H1 (cell line): ENCODE results near the gene DDX59. TPM values are rescaled to one million over a fixed set of nuclear protein-coding genes. Genes with fewer than 3 reads are reported as not detected.

Source experiments
- BCL11A ChIP-seq, 2 experiments: IDR thresholded peaks; one replicate each; pipeline ENCODE4 v1.6.1; 2011; ENCODE audit warnings: low read depth in 2 of 2, low read length in 2 of 2, mild to moderate bottlenecking in 2 of 2
- CREB1 ChIP-seq: IDR thresholded peaks from 2 replicates; pipeline ENCODE4 v1.6.1; 2012; ENCODE audit warnings: inconsistent platforms
- HDAC2 ChIP-seq, 2 experiments: fragments of 300-600 bp in 1 of 2; sonication (generic) in 1 of 2; IDR thresholded peaks; 2 replicates each; pipeline ENCODE4 v1.6.1; 2011 to 2012; ENCODE audit warnings: low read depth in 2 of 2, low read length in 2 of 2, mild to moderate bottlenecking in 2 of 2, moderate library complexity in 2 of 2, borderline replicate concordance in 1 of 2, inconsistent platforms in 1 of 2
- KDM1A ChIP-seq: fragments of 200-600, 300-600 bp; sonication (generic); IDR thresholded peaks from 2 replicates; pipeline ENCODE4 v1.7.1; 2016; ENCODE audit warnings: mild to moderate bottlenecking, low read length, borderline replicate concordance
- NRF1 ChIP-seq: IDR thresholded peaks from 2 replicates; pipeline ENCODE4 v1.6.1; 2011; ENCODE audit warnings: mild to moderate bottlenecking, low read depth, low read length, improper control_type of control experiment
- PHF8 ChIP-seq: fragments of 200-600 bp; sonication (generic); conservative IDR thresholded peaks from 2 replicates; pipeline ENCODE4 v1.7.1; 2012; ENCODE audit warnings: low read depth, mild to moderate bottlenecking, inconsistent platforms, low read length, moderate library complexity
- TBP ChIP-seq: IDR thresholded peaks from 2 replicates; pipeline ENCODE4 v1.6.1; 2011; ENCODE audit warnings: low read depth, low read length, improper control_type of control experiment
- polyA plus RNA-seq, 7 experiments: library from polyadenylated mRNA; depleted of rRNA in 3 of 7; stranded (reverse) in 5 of 7; unstranded in 2 of 7; fragments of >200 nt in 5 of 7; fragments of 200-250 nt in 2 of 7; gene quantifications; 1 replicate in 5 of 7; 2 replicates in 1 of 7; 4 replicates in 1 of 7; pipeline versions ENCODE4 v1.2.1 to v1.2.3, GENCODE V29; 2011 to 2013; ENCODE audit warnings: missing spikeins in 2 of 7, mixed read lengths in 2 of 7
- total RNA-seq: library from RNA; stranded (reverse); fragmentation: NEBNext Ultra II Directional; extraction: Animal tissue kit (Norgen Biotek cat#: 25700); gene quantifications from 2 replicates; pipeline ENCODE4 v1.2.1, GENCODE V29; 2021
- TF ChIP-seq, protein P1 (sequence below): fragments of 300-600 bp; sonication (generic); IDR thresholded peaks from 2 replicates; pipeline ENCODE4 v1.7.1; 2012; ENCODE audit warnings: low read length, moderate library complexity, mild to moderate bottlenecking, inconsistent platforms; ENCODE audit not compliant: insufficient replicate concordance
- TF ChIP-seq, protein P2 (sequence below): IDR thresholded peaks from 2 replicates; pipeline ENCODE4 v1.6.1; 2011; ENCODE audit warnings: low read depth, mild to moderate bottlenecking, low read length; ENCODE audit not compliant: insufficient read depth

Gene DDX59
- total and polyA plus RNA-seq, 2 of the 8 experiments (the other 6 are each of a cell fraction or from before 2014, with no cell fraction given) = 8.3 to 19.4 TPM

DNA sequence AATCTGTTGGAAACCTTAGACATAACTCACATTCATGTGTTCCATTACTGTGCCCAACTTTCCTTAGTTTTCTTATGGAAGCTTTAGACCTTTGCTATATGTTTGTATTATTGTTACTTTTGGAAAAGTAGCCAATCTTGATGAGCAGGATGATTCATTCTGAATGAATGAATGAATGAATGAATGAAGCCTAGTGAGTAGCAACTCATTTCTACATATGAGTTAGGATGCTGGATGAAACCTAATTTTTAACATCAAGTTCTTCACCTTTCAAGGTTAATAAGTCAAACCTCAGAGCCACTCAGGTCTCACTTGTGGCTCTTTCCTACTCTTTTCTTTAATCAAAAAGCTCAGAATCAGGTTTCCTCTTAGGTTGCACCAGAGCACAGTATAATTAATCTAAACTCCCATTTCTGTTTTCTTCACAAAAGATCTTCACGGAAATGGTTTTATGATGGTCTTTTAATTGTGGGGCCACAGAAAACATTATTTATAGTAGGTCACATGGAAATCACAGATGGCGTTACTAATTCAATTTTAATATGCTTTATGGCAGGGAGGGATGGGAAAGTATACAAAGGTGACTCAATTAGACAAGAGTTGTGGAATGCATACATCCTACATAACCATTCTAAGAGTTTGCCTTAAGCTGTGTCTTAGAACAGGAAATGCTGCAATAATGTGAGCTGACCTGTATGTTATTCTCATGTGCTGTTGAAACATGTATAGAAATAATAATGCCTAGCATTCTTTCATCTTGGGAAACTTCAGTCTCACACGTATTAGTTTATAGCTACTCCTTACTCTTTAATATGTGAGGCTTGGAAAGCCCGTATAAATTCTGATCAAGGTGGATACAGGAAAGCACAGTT lies 4.5 kb upstream of the DDX59 start (continued):
- TF ChIP-seq, protein P1, sequence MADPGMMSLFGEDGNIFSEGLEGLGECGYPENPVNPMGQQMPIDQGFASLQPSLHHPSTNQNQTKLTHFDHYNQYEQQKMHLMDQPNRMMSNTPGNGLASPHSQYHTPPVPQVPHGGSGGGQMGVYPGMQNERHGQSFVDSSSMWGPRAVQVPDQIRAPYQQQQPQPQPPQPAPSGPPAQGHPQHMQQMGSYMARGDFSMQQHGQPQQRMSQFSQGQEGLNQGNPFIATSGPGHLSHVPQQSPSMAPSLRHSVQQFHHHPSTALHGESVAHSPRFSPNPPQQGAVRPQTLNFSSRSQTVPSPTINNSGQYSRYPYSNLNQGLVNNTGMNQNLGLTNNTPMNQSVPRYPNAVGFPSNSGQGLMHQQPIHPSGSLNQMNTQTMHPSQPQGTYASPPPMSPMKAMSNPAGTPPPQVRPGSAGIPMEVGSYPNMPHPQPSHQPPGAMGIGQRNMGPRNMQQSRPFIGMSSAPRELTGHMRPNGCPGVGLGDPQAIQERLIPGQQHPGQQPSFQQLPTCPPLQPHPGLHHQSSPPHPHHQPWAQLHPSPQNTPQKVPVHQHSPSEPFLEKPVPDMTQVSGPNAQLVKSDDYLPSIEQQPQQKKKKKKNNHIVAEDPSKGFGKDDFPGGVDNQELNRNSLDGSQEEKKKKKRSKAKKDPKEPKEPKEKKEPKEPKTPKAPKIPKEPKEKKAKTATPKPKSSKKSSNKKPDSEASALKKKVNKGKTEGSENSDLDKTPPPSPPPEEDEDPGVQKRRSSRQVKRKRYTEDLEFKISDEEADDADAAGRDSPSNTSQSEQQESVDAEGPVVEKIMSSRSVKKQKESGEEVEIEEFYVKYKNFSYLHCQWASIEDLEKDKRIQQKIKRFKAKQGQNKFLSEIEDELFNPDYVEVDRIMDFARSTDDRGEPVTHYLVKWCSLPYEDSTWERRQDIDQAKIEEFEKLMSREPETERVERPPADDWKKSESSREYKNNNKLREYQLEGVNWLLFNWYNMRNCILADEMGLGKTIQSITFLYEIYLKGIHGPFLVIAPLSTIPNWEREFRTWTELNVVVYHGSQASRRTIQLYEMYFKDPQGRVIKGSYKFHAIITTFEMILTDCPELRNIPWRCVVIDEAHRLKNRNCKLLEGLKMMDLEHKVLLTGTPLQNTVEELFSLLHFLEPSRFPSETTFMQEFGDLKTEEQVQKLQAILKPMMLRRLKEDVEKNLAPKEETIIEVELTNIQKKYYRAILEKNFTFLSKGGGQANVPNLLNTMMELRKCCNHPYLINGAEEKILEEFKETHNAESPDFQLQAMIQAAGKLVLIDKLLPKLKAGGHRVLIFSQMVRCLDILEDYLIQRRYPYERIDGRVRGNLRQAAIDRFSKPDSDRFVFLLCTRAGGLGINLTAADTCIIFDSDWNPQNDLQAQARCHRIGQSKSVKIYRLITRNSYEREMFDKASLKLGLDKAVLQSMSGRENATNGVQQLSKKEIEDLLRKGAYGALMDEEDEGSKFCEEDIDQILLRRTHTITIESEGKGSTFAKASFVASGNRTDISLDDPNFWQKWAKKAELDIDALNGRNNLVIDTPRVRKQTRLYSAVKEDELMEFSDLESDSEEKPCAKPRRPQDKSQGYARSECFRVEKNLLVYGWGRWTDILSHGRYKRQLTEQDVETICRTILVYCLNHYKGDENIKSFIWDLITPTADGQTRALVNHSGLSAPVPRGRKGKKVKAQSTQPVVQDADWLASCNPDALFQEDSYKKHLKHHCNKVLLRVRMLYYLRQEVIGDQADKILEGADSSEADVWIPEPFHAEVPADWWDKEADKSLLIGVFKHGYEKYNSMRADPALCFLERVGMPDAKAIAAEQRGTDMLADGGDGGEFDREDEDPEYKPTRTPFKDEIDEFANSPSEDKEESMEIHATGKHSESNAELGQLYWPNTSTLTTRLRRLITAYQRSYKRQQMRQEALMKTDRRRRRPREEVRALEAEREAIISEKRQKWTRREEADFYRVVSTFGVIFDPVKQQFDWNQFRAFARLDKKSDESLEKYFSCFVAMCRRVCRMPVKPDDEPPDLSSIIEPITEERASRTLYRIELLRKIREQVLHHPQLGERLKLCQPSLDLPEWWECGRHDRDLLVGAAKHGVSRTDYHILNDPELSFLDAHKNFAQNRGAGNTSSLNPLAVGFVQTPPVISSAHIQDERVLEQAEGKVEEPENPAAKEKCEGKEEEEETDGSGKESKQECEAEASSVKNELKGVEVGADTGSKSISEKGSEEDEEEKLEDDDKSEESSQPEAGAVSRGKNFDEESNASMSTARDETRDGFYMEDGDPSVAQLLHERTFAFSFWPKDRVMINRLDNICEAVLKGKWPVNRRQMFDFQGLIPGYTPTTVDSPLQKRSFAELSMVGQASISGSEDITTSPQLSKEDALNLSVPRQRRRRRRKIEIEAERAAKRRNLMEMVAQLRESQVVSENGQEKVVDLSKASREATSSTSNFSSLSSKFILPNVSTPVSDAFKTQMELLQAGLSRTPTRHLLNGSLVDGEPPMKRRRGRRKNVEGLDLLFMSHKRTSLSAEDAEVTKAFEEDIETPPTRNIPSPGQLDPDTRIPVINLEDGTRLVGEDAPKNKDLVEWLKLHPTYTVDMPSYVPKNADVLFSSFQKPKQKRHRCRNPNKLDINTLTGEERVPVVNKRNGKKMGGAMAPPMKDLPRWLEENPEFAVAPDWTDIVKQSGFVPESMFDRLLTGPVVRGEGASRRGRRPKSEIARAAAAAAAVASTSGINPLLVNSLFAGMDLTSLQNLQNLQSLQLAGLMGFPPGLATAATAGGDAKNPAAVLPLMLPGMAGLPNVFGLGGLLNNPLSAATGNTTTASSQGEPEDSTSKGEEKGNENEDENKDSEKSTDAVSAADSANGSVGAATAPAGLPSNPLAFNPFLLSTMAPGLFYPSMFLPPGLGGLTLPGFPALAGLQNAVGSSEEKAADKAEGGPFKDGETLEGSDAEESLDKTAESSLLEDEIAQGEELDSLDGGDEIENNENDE = no peak
- TF ChIP-seq PHF8 (no peak), KDM1A (no peak), NRF1 (no peak), BCL11A (IDR thresholded peaks at IDR 0.05; ENCODE audit: low read depth in 2 of 2, low read length in 2 of 2) (no peak), HDAC2 (IDR thresholded peaks at IDR 0.05; ENCODE audit: borderline replicate concordance in 1 of 2, low read depth in 2 of 2, low read length in 2 of 2) (no peak), CREB1 (no peak), TBP (no peak)
- TF ChIP-seq, protein P2, sequence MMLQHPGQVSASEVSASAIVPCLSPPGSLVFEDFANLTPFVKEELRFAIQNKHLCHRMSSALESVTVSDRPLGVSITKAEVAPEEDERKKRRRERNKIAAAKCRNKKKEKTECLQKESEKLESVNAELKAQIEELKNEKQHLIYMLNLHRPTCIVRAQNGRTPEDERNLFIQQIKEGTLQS = no peak
